GM12865 (cell line): Measurements from ENCODE around the gene CCRL2.
A peak's percentile ranks its signal among the peaks of the same experiment; 100 is the strongest.

Source experiments
- DNase-seq: peaks from one replicate; pipeline ENCODE4 v3.0.0; 2010; ENCODE audit warnings: low read depth
- H3K4me3 ChIP-seq: 2 replicates; pipeline ENCODE4 v1.5.1; 2011; ENCODE audit warnings: mild to moderate bottlenecking, low read depth, low read length, control low read depth
- CTCF ChIP-seq: IDR thresholded peaks from 2 replicates; pipeline ENCODE4 v1.5.1; 2011; ENCODE audit warnings: low read length, control low read depth, low read depth, inconsistent platforms; ENCODE audit not compliant: insufficient read depth; ENCODE audit errors: missing control alignments

The CCRL2 gene

GRCh38 chr3:46448721-46449120 lies 41.7 kb downstream of the CCRL2 start:
- DNase-seq = no peak
- TF ChIP-seq CTCF = no peak
- H3K4me3 ChIP-seq = no peak overlapping the region

- no peak overlapping the region for H3K4me3 ChIP-seq
- TF ChIP-seq CTCF = peak; percentile 63
- DNase-seq = peak; percentile 10
Measured at GRCh38 chr3:46449755-46450552, 42.9 kb downstream of the CCRL2 start.

DNA sequence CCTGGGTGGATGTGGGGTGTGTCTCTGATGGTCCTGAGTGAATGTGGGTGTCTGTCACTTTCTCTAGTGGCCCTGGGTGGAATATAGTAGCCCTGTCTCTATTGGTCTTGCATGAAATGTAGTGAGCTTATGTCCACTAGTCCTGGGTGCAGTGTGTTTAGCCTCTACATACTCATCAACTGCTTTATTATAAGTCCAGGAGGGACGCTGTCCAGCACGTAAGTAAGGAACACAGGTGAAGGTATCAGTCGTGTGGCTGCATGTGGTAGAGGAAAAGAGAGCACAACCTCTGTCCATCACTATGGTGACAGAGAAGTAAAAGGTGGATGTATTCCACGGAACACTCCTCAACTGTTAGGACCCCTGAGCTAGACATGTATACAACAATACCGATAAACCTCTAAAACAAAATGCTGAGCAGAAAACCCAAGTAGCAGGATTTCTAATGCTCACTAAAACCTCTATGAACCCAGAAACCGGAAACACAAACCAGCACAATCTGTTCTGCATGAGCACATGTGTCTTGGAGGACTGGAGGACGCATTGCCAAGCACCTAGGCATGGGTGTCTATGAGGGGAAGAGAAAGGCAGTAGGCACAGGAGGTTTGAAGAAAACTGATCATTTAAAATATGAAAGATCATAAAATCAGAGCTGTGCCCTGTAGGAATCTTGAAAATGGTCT lies 46.6 kb downstream of the CCRL2 start:
- DNase-seq = peak; percentile 5
- TF ChIP-seq CTCF = no peak
- H3K4me3 ChIP-seq = no peak overlapping the region

GRCh38 chr3:46454209-46454595 lies 47.1 kb downstream of the CCRL2 start:
- no peak for DNase-seq
- H3K4me3 ChIP-seq = no peak overlapping the region
- TF ChIP-seq CTCF = no peak

GRCh38 chr3:46454606-46455005 lies 47.5 kb downstream of the CCRL2 start:
- H3K4me3 ChIP-seq = no peak overlapping the region
- DNase-seq = no peak
- TF ChIP-seq CTCF = no peak

DNA sequence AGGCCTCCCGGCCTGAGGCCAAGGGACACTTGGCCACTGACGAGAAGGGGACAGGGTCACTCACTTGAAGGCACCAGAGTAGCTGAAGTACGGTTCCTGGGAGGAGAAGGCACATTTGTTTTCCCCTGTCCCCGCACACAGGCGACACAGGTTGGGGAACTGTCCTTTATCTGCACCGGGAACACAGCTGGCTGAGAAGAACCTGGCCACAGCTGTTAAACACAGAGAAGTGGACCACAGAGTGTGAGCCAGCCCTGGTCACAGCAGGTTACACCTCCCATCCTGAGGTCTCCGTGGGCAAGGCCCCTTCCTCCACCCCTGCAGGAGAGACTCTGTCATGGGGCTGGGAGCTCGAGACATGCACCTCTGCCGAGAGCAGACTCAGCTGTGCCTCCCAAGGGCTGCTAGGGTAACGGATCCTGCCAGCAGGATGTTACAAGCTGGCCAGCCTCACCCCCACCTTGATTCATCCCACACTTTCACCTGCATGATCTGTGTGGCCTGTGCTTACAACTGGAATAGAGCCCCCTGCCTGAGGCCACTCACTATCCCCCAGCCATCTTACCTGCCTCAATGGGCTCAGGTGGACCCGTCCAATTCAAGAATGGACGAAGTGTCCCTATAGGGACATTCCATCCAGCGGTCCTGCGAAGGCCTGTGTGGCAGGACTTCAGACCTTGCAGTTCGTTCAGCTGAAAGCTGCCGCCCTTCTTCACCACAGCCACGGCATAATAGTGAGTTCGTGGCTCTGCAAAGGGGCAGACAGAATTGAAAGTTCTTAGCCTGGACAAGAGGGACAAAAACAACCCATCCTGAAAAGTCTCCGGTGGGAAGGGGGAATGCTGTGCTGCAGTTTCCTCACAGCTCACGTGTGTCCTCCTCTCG lies 48.4 kb downstream of the CCRL2 start:
- DNase-seq = no peak
- H3K4me3 ChIP-seq = no peak overlapping the region
- no peak for TF ChIP-seq CTCF
